GM18507 (cell line): ENCODE results near the gene TRABD.
"Not testable (repeated sequence)": the region's sequence is repeated elsewhere in the genome, so short reads cannot be mapped to it uniquely, and the experiment has no call there.

ENCODE experiments used
- DNase-seq: peaks from one replicate; pipeline ENCODE4 v3.0.0; 2011; ENCODE audit warnings: low read depth; ENCODE audit not compliant: insufficient read length; ENCODE audit errors: extremely low spot score
- FAIRE-seq: peaks from 2 replicates; lab custom pipeline; 2011; peaks lifted over from hg19 to GRCh38; lab: Jason Lieb, UNC

TRABD gene, protein sequence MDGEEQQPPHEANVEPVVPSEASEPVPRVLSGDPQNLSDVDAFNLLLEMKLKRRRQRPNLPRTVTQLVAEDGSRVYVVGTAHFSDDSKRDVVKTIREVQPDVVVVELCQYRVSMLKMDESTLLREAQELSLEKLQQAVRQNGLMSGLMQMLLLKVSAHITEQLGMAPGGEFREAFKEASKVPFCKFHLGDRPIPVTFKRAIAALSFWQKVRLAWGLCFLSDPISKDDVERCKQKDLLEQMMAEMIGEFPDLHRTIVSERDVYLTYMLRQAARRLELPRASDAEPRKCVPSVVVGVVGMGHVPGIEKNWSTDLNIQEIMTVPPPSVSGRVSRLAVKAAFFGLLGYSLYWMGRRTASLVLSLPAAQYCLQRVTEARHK

GRCh38 chr22:50185375-50186087 lies at the start of gene TRABD:
Gene TRABD (plus strand): TSS chr22:50185913. CDS start chr22:50193061, 7,148 bp downstream.
- DNase-seq (peak; percentile 93), FAIRE-seq (peak; percentile 53)

GRCh38 chr22:50136581-50137015 lies 49.1 kb upstream of the TRABD start:
- no peak for DNase-seq
- no peak for FAIRE-seq

- DNase-seq, FAIRE-seq: not testable (repeated sequence)
Measured at GRCh38 chr22:50137277-50137676, 48.4 kb upstream of the TRABD start.

GRCh38 chr22:50138041-50138440 lies 47.7 kb upstream of the TRABD start:
- no peak for FAIRE-seq
- DNase-seq, result no peak

DNA sequence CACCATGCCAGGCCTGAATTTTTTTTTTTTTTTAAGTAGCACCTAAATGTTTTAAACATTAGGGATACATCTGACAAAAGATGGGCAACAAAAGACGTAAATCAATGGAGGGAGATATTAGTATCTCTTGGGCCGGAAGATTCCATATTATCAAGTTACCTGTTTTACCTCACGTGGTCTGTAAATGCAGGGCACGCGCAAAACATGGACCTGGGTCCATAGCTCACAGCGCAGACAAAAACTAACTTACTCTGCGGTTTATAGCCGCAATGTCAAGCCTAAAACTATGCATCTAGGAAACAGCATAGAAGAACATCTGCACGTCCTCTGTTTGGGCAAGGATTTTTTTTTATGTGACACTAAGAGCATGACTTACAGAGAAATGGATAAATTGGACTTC lies 46.7 kb upstream of the TRABD start:
- FAIRE-seq (no peak), DNase-seq (no peak)

GRCh38 chr22:50139843-50140415 lies 45.8 kb upstream of the TRABD start:
- FAIRE-seq (no peak), DNase-seq (no peak)

DNA sequence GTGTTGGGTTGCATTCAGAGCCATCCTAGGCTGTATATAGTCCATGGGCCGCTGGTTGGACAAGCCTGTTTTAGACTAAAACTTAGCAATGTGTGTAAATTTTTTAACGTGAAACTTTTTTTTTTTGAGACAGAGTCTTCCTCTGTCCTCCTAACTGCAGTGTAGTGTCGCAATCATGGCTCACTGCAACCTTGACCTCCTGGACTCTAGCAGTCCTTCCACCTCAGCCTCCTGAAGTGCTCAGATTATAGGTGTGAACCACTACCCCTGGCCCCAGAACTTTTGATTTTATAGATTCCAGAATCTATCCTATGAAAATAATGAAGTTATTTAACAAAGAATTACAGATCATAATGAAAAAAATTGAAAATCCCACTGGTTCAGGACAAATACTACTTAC lies 45.1 kb upstream of the TRABD start:
- no peak for DNase-seq
- no peak for FAIRE-seq

GRCh38 chr22:50141462-50141861 lies 44.3 kb upstream of the TRABD start:
- no peak for FAIRE-seq
- DNase-seq, result no peak

GRCh38 chr22:50141891-50142363 lies 43.8 kb upstream of the TRABD start:
- no peak for FAIRE-seq
- no peak for DNase-seq

GRCh38 chr22:50143096-50143495 lies 42.6 kb upstream of the TRABD start:
- FAIRE-seq (no peak), DNase-seq (no peak)

DNA sequence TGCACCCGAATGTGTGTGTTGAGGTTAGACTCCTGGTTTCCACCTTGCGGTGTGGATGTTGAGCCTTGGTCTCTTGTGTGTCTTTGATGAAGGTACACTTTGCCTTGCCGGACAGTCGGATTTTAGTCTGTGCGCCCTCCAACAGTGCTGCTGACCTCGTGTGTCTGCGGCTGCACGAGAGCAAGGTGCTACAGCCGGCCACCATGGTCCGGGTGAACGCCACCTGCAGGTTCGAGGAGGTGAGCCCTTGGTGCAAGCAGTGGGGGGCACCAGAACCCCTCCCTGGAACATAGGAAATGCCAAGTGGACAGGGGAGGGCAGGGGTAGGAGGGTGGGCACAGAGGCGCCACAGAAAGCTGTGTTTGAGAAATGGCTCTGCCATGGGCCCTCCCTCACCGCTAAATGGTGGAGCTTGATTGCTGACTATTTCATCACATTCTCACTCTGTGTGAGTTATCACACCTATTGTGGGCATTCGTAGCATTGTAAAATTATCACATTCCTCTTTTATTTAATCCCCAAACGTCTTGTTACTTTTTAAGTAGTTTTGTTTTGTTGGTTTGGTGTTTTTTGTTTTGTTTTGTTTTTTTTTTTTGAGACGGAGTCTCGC lies 41.6 kb upstream of the TRABD start:
- DNase-seq (no peak), FAIRE-seq (no peak)

DNA sequence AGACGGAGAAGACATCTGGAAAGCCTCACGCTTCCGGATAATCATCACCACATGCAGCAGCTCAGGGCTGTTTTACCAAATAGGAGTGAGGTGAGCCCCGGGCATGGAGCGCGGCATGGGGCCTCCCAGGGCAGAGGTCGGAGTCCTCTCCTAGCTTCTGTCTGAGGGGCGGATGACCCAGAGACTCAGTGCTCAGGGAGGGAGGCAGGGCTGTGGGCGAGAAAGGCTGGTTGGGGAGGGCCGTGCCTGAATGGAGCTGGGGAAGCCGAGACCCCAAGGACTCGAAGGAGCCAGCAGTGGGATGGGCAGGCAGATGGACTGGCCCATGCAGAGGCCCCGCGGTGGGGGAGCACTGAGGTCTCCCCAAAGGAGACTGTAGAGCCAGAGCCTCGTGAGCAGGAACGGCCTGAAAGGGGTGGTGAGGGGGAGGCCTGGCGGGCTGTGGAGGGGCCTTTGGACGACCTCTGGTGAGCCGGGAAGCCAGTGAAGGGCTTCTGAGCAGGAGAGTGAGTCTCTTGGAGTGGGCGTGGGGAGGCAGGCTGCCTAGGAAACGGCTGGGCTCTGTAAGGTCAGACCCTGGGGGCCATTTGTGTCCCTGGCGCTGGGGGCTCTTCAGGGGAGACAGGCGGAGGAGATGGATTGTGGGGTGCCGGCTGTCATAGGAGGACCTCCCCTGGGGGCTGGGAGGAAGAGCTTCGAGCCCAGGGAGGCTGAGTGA lies 39.8 kb upstream of the TRABD start:
- FAIRE-seq, result no peak
- DNase-seq, result no peak

- DNase-seq (no peak), FAIRE-seq (no peak)
Measured at GRCh38 chr22:50146439-50147238, 39.1 kb upstream of the TRABD start.

- FAIRE-seq, DNase-seq: not testable (repeated sequence)
Measured at GRCh38 chr22:50147258-50148165, 38.2 kb upstream of the TRABD start.

GRCh38 chr22:50148166-50148500 lies 37.6 kb upstream of the TRABD start:
- FAIRE-seq (no peak), DNase-seq (no peak)

DNA sequence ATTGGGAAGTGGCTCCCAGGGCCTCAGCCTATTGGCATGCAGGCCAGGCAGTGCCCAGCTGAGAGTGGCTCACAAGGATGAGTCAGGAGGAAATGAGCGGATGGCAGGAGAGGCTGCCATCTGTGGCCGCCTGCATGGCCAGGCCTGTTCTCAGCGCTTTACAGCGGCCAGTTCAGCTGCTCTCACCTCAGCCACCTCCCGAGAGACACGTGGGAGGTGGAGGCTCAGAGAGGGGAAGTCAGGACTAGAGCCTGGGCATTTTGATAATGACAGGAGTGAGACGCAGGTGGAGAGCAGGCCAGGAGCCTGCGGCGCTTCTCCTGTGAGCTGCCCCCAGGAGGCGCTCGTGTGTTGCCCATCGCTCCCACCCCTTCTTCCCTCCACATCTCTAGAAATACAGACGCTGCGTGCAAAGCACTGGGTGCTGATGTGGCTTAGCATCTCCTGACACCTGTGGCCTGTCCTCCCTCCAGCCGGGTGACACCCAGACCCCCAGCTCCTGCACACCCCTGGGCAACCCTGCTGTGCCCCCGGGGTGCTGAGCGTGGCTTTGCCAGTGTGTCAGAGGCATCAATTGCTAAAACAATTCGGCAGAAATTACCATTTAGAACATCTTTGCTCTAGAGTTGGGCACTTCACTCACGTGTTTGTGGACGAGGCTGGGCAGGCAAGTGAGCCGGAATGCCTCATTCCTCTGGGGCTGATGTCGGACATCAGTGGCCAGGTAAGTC lies 36.6 kb upstream of the TRABD start:
- DNase-seq (peak; percentile 89), FAIRE-seq (peak; percentile 89)
